Gastroesophageal sphincter (tissue), 3 donors: Measurements from ENCODE around the gene SPEG.

Experiments
- CTCF ChIP-seq, 4 experiments: fragments of 200-600 bp in 2 of 4; fragments of 450-650 bp in 2 of 4; sonication (generic) in 1 of 4; IDR thresholded peaks; one replicate each; pipeline ENCODE4 v1.5.1; 2017 to 2019; ENCODE audit warnings: antibody characterized with exemption in 4 of 4, mild to moderate bottlenecking in 2 of 4, moderate library complexity in 2 of 4
- EP300 ChIP-seq: sonication (generic); formaldehyde crosslinking; IDR thresholded peaks from one replicate; pipeline ENCODE4 v1.6.1; 2017; ENCODE audit warnings: antibody characterized with exemption, mild to moderate bottlenecking
- POLR2A ChIP-seq, 2 donors: fragments of 450-650 bp; IDR thresholded peaks; one replicate each; pipeline ENCODE4 v1.6.1; 2017; ENCODE audit warnings: antibody characterized with exemption in 2 of 2, mild to moderate bottlenecking in 2 of 2, moderate library complexity in 1 of 2
- POLR2AphosphoS5 ChIP-seq: sonication (generic); formaldehyde crosslinking; IDR thresholded peaks from one replicate; pipeline ENCODE4 v1.6.1; 2017; ENCODE audit warnings: antibody characterized with exemption

GRCh38 chr2:219449609-219450008 lies 15.0 kb downstream of the SPEG start:
- TF ChIP-seq POLR2A (IDR thresholded peaks at IDR 0.05) (no peak), CTCF (IDR thresholded peaks at IDR 0.05) (no peak), EP300 (no peak), POLR2AphosphoS5 (no peak)
